Stimulated activated CD8-positive, alpha-beta memory T cell treated with anti-CD3 and anti-CD28 coated beads, Interleukin-2, amount 100 ng/mL, for 48 hours (primary cell): Measurements from ENCODE around the gene DR1.
"Not testable (repeated sequence)": the region's sequence is repeated elsewhere in the genome, so short reads cannot be mapped to it uniquely, and the experiment has no call there.

Experiments
- DNase-seq, 2 donors: peaks; one replicate each; pipeline ENCODE4 v3.0.0-alpha.2; 2020; ENCODE audit warnings: low read depth in 2 of 2

DR1 gene

DNA sequence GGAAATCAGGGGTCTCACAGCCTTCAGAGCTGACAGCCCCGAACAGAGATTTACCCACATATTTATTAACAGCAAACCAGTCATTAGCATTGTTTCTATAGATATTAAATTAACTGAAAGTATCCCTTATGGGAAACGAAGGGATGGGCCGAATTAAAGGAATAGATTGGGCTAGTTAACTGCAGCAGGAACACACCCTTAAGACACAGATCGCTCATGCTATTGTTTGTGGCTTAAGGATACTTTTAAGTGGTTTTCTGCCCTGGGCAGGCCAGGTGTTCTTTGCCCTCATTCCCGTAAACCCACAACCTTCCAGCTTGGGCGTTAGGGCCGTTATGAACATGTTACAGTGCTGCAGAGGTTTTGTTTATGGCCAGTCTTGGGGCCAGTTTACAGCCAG, 40.6 kb downstream of the DR1 start:
- not testable (repeated sequence) for DNase-seq

GRCh38 chr1:93394514-93394913, 48.8 kb downstream of the DR1 start:
- no peak for DNase-seq

GRCh38 chr1:93395195-93395594, 49.5 kb downstream of the DR1 start:
- DNase-seq = no peak

DNA sequence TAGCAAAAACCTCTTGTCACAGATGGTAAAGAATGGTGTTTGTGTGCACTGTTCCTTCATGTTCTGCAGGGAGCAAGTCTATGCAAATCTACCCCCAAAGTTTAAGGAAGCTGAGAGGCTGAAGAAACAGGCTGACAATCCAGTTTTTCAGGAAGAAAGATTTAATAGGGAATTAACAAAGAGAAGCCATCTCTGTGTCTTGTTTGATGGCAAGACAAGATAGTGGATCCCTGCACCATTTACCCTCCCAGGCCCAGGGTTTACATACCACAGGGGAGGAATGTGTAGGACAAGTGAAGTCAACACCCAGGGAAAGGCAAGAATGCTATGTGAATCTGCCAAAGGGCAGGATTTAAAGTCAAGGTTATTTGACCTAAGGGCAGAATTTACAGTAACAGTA, 54.1 kb downstream of the DR1 start:
- no peak for DNase-seq

- DNase-seq = no peak
Measured at GRCh38 chr1:93408203-93408602, 62.5 kb downstream of the DR1 start.

DNA sequence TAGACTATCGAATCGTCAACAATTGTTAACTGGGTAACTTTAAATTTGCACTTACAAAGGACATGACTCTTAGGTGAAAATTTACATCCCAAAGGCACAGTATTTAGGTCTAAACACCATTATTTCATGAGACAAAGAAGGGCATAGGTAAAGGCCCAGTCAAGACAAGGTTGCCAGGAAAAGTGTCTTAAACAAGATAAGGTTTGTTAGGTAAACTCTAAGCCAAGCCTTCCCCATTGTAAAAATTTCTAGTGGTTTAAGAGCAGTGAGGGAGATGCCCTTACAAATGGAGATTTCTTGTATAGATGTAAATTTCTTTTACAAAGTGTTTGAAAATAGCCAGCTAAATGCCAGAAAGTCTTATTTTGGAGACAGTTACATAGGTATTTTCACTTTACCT, 65.3 kb downstream of the DR1 start:
- DNase-seq = no peak

- DNase-seq = no peak
Measured at GRCh38 chr1:93414749-93415148, 69.0 kb downstream of the DR1 start.

DNA sequence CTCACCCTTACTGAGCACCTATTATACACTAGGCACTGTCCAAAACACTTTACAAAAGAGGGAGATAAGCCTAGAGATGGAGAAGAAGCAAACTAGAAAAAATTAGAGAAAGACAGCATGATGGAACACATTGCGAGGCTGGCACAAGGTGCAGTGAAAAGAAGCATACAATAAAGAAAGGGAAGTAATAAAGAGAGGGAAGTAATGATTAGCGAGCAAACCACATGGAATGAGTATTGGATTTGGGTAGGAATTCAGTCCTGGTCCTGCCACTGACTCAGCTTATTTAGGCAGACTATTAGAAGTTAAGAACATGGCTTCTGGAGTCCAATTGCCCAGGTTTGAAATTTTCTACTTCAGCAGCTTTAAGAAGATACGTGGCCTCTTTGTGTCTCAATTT, 69.6 kb downstream of the DR1 start:
- no peak for DNase-seq

DNA sequence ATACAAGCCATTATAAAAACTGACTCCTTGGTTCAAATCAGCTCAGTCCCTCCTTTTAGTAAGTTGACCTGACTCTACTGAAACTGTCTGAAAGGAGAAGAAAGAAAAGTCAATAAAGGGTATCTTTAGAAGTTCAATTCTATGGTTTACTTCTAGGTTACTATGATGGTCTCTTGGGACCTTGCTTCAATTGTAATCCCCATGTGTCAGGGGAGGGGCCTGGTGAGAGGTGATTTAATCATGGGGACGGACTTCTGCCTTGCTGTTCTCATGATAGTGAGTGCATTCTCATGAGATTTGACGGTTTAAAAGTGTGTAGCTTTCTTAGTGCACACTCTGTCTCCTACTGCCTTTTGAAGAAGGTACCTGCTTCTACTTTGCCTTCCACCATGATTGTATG, 70.5 kb downstream of the DR1 start:
- DNase-seq = no peak
